Mammary epithelial cell (primary cell): ENCODE results near the gene ZCCHC24.

ENCODE experiments used
- CTCF ChIP-seq, 2 donors: IDR thresholded peaks in 1 of 2; conservative IDR thresholded peaks in 1 of 2; 2 replicates each; pipeline ENCODE4 v1.5.1; 2011 to 2012; ENCODE audit warnings: inconsistent platforms in 2 of 2, low read length in 2 of 2, mild to moderate bottlenecking in 2 of 2, control low read depth in 1 of 2, low read depth in 1 of 2; ENCODE audit not compliant: insufficient read depth in 1 of 2; ENCODE audit errors: extremely low read depth in 1 of 2
- EZH2 ChIP-seq: IDR thresholded peaks from 2 replicates; pipeline ENCODE4 v1.6.1; 2012; ENCODE audit warnings: low read length, inconsistent platforms, borderline replicate concordance

GRCh38 chr10:79438699-79439085, 6.7 kb downstream of the ZCCHC24 start:
- no peak for TF ChIP-seq CTCF (conservative IDR thresholded peaks at IDR 0.05 in 1 of 2, IDR thresholded peaks at IDR 0.05 in 1 of 2; ENCODE audit: extremely low read depth in 1 of 2, insufficient read depth in 1 of 2, low read depth in 1 of 2, low read length in 2 of 2)
- TF ChIP-seq EZH2: no peak
